GM12801 (cell line): ENCODE measurements around the gene TMEM54.

Experiments
- TF ChIP-seq, protein P1 (sequence below): IDR thresholded peaks from one replicate; pipeline ENCODE4 v1.5.1; 2011; ENCODE audit warnings: control low read depth; ENCODE audit not compliant: insufficient read length; ENCODE audit errors: extremely low read depth

The TMEM54 gene

DNA sequence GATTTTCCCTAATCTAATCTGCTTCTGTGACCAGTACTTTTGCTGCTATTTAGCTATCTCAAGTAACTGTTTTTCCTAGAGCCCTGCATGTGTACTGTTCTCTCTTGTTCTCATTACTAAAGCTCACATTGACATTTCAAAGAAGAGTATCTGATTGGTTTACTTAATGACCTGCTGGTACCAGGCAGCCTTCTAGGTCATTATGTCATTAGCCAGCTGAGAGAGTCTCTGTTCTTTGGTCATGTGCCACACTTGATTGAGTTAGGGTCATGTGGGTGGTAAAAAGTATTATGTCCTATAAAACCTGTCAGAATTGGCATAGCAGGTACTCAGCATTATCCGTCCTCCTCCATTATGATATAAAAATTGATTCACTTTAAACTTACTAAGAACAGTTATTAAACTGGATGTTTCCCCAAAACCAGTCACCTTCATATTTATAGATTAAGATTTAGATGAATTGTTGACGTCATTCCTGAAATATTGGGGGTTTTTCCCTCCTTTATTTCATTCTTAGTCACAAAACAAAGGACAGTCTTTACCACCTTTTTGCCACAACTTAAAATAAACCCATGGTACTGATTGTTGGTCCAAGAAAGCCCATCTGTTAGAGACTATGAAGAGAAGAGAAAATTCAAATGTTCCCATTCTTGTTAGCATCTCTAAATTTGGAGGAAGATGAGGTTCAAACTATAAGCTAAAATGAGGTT, 52.7 kb downstream of the TMEM54 start:
- TF ChIP-seq, protein P1, sequence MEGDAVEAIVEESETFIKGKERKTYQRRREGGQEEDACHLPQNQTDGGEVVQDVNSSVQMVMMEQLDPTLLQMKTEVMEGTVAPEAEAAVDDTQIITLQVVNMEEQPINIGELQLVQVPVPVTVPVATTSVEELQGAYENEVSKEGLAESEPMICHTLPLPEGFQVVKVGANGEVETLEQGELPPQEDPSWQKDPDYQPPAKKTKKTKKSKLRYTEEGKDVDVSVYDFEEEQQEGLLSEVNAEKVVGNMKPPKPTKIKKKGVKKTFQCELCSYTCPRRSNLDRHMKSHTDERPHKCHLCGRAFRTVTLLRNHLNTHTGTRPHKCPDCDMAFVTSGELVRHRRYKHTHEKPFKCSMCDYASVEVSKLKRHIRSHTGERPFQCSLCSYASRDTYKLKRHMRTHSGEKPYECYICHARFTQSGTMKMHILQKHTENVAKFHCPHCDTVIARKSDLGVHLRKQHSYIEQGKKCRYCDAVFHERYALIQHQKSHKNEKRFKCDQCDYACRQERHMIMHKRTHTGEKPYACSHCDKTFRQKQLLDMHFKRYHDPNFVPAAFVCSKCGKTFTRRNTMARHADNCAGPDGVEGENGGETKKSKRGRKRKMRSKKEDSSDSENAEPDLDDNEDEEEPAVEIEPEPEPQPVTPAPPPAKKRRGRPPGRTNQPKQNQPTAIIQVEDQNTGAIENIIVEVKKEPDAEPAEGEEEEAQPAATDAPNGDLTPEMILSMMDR = no peak
